Measurements from ENCODE around the gene NDUFA9. TPM values are rescaled to one million over a fixed set of nuclear protein-coding genes. Genes with fewer than 3 reads are reported as not detected.

Gene NDUFA9
- total RNA-seq, 1 donor from 2014 or later = 78.9 TPM

GRCh38 chr12:4679711-4680110 lies 30.8 kb downstream of the NDUFA9 start:
- no peak for TF ChIP-seq CTCF (IDR thresholded peaks at IDR 0.05)
- peaks cover 26% of the 10 kb centered on the region for H3K36me3 Mint-ChIP-seq (ENCODE audit: unreplicated experiment)
- no peak overlapping the region for H3K4me3 Mint-ChIP-seq (ENCODE audit: unreplicated experiment)
- peaks cover 17% of the 10 kb centered on the region for H3K9me3 Mint-ChIP-seq (ENCODE audit: unreplicated experiment)
- DNase-seq (ENCODE audit: extremely low spot score, unreplicated experiment) = no peak
- H3K27ac Mint-ChIP-seq (ENCODE audit: unreplicated experiment) = no peak overlapping the region
- H3K27me3 Mint-ChIP-seq (ENCODE audit: unreplicated experiment) = no peaks in the 10 kb centered on the region
- H3K4me1 Mint-ChIP-seq (ENCODE audit: unreplicated experiment) = no peaks in the 10 kb centered on the region

GRCh38 chr12:4681732-4682131 lies 32.8 kb downstream of the NDUFA9 start:
- no peaks in the 10 kb centered on the region for H3K4me1 Mint-ChIP-seq (ENCODE audit: unreplicated experiment)
- H3K36me3 Mint-ChIP-seq (ENCODE audit: unreplicated experiment) = peaks cover 37% of the 10 kb centered on the region
- no peaks in the 10 kb centered on the region for H3K9me3 Mint-ChIP-seq (ENCODE audit: unreplicated experiment)
- H3K4me3 Mint-ChIP-seq (ENCODE audit: unreplicated experiment) = no peak overlapping the region
- no peak overlapping the region for H3K27ac Mint-ChIP-seq (ENCODE audit: unreplicated experiment)
- no peak for TF ChIP-seq CTCF (IDR thresholded peaks at IDR 0.05)
- DNase-seq (ENCODE audit: extremely low spot score, unreplicated experiment) = no peak
- no peaks in the 10 kb centered on the region for H3K27me3 Mint-ChIP-seq (ENCODE audit: unreplicated experiment)

- no peak for TF ChIP-seq CTCF (IDR thresholded peaks at IDR 0.05)
- Mint-ChIP-seq H3K4me3 (ENCODE audit: unreplicated experiment) (no peak overlapping the region), H3K36me3 (ENCODE audit: unreplicated experiment) (peaks cover 37% of the 10 kb centered on the region), H3K4me1 (ENCODE audit: unreplicated experiment) (no peaks in the 10 kb centered on the region), H3K27ac (ENCODE audit: unreplicated experiment) (no peak overlapping the region), H3K9me3 (ENCODE audit: unreplicated experiment) (no peaks in the 10 kb centered on the region), H3K27me3 (ENCODE audit: unreplicated experiment) (no peaks in the 10 kb centered on the region)
- DNase-seq (ENCODE audit: extremely low spot score, unreplicated experiment) = no peak
These were observed 36.4 kb downstream of the NDUFA9 start for GRCh38 chr12:4685317-4685716.

GRCh38 chr12:4690760-4691159 lies 41.8 kb downstream of the NDUFA9 start:
- Mint-ChIP-seq H3K4me1 (ENCODE audit: unreplicated experiment) (no peaks in the 10 kb centered on the region), H3K4me3 (ENCODE audit: unreplicated experiment) (no peak overlapping the region), H3K36me3 (ENCODE audit: unreplicated experiment) (peaks cover 10% of the 10 kb centered on the region), H3K9me3 (ENCODE audit: unreplicated experiment) (no peaks in the 10 kb centered on the region), H3K27me3 (ENCODE audit: unreplicated experiment) (no peaks in the 10 kb centered on the region), H3K27ac (ENCODE audit: unreplicated experiment) (no peak overlapping the region)
- no peak for DNase-seq (ENCODE audit: extremely low spot score, unreplicated experiment)
- no peak for TF ChIP-seq CTCF (IDR thresholded peaks at IDR 0.05)

Other genes with a start within 250 kb of the NDUFA9 start
- gene FGF6, start 203.3 kb upstream of the NDUFA9 start, total RNA-seq = not detected in 2 replicates
- 4.4 and 6.7 TPM in 2 replicates for gene RAD51AP1, start 110.2 kb upstream of the NDUFA9 start, total RNA-seq
- 34.4 and 35.0 TPM in 2 replicates for gene DYRK4, start 86.9 kb upstream of the NDUFA9 start, total RNA-seq
- 0.97 and 1.1 TPM in 2 replicates for gene AKAP3, start 63 bp upstream of the NDUFA9 start, total RNA-seq
- 0.16 and 0.21 TPM in 2 replicates for gene GALNT8, start 71.3 kb downstream of the NDUFA9 start, total RNA-seq

Measured in osteocyte (in vitro differentiated cells).